ENCODE measurements around the gene GATAD2A.

GATAD2A gene

DNA sequence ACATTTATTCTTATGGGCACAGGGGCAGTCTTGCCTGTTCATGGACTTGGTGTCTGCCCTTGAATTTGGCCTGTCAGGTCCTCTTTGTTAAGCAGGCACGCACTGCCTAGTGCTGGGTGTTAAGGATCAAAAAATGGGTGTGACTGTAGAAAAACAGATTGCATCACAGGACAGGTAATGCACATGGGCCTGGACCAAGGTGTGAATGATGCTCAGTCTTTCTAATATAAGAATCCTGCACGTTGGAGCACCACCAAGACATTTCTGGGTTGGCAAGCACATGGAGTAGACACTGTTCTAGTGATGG is 33.7 kb downstream of the GATAD2A start:
- TF ChIP-seq, protein P1, sequence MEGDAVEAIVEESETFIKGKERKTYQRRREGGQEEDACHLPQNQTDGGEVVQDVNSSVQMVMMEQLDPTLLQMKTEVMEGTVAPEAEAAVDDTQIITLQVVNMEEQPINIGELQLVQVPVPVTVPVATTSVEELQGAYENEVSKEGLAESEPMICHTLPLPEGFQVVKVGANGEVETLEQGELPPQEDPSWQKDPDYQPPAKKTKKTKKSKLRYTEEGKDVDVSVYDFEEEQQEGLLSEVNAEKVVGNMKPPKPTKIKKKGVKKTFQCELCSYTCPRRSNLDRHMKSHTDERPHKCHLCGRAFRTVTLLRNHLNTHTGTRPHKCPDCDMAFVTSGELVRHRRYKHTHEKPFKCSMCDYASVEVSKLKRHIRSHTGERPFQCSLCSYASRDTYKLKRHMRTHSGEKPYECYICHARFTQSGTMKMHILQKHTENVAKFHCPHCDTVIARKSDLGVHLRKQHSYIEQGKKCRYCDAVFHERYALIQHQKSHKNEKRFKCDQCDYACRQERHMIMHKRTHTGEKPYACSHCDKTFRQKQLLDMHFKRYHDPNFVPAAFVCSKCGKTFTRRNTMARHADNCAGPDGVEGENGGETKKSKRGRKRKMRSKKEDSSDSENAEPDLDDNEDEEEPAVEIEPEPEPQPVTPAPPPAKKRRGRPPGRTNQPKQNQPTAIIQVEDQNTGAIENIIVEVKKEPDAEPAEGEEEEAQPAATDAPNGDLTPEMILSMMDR (IDR thresholded peaks at IDR 0.05; ENCODE audit: low read depth, low read length), result no peak
- no peak overlapping the region for H3K4me3 ChIP-seq (replicated peaks in 1 of 2; ENCODE audit: low read depth in 2 of 2, low read length in 2 of 2)
- no peak for DNase-seq (ENCODE audit: low read depth in 2 of 2)

DNA sequence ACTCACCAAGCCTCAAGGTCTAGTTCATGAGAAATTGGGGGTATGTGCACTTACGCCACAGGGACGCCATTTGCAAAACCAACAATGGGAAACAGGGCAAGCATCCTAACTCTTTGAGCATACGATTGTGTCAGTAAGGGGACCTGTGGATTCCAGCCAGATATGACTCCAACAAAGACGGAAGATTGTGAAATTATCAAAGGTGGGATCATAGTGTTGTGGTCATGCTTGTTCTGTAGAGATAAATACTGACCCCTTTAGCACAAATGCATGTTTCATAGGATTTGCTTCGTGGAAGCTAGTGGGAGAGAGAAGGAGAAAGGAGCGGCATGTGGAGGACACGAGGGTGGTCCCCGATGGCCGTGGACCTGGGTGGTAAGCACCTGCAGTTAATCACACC is 37.8 kb downstream of the GATAD2A start:
- DNase-seq (ENCODE audit: low read depth in 2 of 2), result no peak
- TF ChIP-seq, protein P1 (IDR thresholded peaks at IDR 0.05; ENCODE audit: low read depth, low read length), result no peak
- no peak overlapping the region for H3K4me3 ChIP-seq (replicated peaks in 1 of 2; ENCODE audit: low read depth in 2 of 2, low read length in 2 of 2)

DNA sequence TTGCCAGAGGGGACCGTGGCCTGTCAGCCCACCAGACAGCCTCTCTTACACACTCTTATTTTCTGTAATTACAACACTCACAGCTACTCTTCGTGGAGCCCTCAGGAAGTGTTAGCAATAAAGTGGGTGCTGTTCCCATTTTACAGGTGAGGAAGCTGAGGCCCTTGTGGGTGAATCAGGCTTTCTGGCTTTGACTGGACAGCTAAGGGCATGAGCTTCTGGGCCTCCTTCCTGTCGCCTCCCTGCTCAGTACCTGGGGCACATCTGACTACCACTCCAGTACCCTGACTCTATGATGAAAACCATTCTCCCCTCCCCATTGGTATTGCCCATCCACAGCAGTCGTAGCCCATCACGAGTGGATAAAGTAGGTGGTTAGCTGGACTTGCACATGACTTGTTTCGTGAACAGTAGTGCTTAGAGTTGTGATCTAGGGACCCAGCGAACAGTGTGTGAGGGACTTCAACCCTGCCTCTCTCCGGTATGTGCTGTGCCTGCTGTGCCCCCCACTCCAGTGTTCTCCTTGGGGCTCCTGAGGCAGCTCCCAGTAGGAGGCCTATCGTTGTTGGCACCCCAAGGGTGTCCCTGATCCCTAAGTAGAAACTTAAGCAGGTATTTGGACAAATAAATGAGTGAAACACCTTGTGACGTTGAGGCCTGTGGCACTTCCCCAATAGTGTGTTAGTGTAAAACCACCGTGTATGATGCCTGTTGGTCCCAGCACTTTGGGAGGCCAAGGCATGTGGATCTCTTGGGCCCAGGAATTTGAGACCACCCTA is 38.6 kb downstream of the GATAD2A start:
- TF ChIP-seq, protein P1 (IDR thresholded peaks at IDR 0.05; ENCODE audit: low read depth, low read length), result no peak
- DNase-seq (ENCODE audit: low read depth in 2 of 2), result no peak
- no peak overlapping the region for H3K4me3 ChIP-seq (replicated peaks in 1 of 2; ENCODE audit: low read depth in 2 of 2, low read length in 2 of 2)

DNA sequence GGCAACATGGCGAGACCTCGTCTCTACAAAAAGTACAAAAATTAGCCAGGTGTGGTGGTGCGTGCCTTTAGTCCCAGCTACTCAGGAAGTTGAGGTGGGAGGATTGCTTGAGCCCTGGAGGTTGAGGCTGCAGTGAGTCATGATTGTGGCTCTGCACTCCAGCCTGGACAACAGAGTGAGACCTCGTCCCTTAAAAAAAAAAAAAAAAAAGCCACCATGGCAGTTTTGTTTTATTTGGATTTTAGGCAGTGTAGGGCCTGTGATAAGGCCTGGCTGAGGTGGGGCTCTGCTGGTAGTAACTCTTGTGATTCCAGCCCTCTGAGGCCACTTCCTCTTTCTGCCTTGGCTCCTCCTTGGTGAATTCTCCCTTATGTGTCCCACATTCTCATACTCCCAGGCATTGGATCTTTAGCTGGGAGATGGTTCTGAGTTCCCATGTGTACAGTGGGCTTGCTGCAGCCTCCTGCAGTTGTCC is 39.2 kb downstream of the GATAD2A start:
- TF ChIP-seq, protein P1 (IDR thresholded peaks at IDR 0.05; ENCODE audit: low read depth, low read length), result no peak
- peak; percentile 43 to 61 for DNase-seq (ENCODE audit: low read depth in 2 of 2)
- no peak overlapping the region for H3K4me3 ChIP-seq (replicated peaks in 1 of 2; ENCODE audit: low read depth in 2 of 2, low read length in 2 of 2)

DNA sequence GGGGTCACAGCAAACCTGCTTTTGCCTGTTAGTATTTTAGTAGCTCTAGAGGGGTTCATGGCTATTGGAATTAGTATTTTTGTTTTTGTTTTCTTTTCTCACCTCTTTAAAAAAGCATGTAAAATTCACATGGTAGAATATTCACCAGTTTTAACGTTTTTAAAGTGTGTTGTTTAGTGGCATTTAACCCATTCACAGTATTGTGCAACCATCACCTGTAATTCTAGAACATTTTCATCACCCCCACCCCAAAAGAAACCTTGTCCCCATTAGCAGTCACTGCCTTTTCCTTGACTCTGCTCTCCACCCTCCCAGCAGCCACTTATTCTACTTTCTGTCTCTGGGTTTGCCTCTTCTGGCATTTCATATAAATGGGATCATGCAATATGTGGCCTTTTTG is 39.8 kb downstream of the GATAD2A start:
- no peak for DNase-seq (ENCODE audit: low read depth in 2 of 2)
- H3K4me3 ChIP-seq (replicated peaks in 1 of 2; ENCODE audit: low read depth in 2 of 2, low read length in 2 of 2), result no peak overlapping the region
- TF ChIP-seq, protein P1 (IDR thresholded peaks at IDR 0.05; ENCODE audit: low read depth, low read length), result no peak

DNA sequence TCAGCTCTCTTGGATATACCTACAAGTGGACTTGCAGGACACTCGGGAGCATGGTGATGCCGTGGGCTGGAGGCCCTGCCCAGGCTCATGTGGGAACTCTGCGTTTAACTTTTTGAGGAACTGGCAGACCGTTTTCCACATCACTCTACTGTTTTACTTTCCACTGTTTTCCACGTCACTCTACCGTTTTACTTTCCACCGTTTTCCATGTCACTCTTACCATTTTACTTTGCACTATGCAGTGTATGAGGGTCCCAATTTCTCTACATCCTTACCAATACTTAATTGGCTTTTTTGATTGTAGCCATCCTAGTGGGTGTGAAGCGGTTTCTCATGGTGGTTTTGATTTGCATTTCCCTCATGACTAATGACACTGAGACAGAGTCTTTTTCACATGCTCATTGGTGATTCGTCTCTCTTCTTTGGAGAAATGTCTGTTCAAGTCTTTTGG is 40.5 kb downstream of the GATAD2A start:
- no peak overlapping the region for H3K4me3 ChIP-seq (replicated peaks in 1 of 2; ENCODE audit: low read depth in 2 of 2, low read length in 2 of 2)
- peak in 1 of 2 donors; percentile 29 for DNase-seq (ENCODE audit: low read depth in 2 of 2)
- TF ChIP-seq, protein P1 (IDR thresholded peaks at IDR 0.05; ENCODE audit: low read depth, low read length), result no peak

Measured in cardiac fibroblast (primary cell).